SIG-M5 (cell line): ENCODE results near the gene HBA2.
"Not testable (repeated sequence)": the region's sequence is repeated elsewhere in the genome, so short reads cannot be mapped to it uniquely, and the experiment has no call there.

ENCODE experiments used
- DNase-seq: peaks from one replicate; lab custom pipeline; 2025; lab: John Stamatoyannopoulos, UW

Gene HBA2

DNA sequence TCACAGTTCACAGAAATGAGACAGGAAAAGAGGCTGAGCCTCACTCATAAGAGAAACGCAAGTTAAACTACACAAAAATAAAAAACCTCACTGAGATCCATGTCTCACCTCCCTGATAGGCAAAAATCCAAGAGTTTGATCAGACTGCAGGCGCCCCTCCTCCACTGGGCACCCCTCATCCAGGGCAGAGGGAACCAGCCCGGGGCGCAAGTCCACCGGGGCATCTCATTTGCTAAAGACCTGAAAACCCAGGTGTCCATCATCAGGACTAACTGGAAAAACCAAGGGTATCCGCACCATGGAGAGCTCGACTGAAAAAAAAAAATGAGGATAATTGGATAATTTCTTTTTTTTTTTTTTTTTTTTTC lies 17.7 kb upstream of the HBA2 start:
- no peak for DNase-seq

DNA sequence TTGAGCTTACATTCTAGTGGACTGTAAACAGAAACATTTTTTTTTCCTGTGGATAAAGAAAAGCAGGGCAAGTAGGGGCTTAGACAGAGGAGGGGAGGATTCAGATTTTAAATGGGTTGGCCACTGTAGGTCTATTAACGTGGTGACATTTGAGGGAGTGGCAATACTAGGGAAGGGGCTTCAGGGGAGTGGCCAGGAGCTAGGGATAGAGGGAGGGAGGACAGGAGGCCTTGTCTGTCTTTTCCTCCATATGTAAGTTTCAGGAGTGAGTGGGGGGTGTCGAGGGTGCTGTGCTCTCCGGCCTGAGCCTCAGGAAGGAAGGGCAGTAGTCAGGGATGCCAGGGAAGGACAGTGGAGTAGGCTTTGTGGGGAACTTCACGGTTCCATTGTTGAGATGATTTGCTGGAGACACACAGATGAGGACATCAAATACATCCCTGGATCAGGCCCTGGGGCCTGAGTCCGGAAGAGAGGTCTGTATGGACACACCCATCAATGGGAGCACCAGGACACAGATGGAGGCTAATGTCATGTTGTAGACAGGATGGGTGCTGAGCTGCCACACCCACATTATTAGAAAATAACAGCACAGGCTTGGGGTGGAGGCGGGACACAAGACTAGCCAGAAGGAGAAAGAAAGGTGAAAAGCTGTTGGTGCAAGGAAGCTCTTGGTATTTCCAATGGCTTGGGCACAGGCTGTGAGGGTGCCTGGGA lies 13.4 kb upstream of the HBA2 start:
- DNase-seq = no peak

DNA sequence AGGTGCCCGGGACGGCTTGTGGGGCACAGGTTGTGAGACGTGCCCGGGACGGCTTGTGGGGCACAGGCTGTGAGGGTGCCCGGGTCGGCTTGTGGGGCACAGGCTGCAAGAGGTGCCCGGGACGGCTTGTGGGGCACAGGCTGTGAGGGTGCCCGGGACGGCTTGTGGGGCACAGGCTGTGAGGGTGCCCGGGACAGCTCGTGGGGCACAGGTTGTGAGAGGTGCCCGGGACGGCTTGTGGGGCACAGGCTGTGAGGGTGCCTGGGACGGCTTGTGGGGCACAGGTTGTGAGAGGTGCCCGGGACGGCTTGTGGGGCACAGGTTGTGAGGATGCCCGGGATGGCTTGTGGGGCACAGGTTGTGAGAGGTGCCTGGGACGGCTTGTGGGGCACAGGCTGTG lies 12.4 kb upstream of the HBA2 start:
- not testable (repeated sequence) for DNase-seq

DNA sequence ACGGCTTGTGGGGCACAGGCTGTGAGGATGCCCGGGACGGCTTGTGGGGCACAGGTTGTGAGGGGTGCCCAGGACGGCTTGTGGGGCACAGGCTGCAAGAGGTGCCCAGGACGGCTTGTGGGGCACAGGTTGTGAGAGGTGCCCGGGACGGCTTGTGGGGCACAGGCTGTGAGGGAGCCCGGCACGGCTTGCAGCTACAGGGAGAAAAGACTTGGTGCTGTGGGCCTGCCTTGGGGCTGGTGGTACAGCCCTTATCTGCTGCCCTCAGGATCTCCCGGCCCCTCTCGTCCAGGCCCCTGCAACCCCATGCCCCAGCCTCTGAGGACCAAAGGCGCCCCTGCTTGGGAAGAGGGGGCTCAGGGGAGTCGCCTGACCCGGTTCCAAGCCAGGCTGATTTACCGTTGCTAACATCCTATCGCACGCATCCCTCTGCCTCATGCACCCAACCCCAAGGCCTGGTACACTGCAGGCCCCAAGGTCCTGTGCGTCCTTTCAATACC lies 11.9 kb upstream of the HBA2 start:
- DNase-seq = no peak

DNA sequence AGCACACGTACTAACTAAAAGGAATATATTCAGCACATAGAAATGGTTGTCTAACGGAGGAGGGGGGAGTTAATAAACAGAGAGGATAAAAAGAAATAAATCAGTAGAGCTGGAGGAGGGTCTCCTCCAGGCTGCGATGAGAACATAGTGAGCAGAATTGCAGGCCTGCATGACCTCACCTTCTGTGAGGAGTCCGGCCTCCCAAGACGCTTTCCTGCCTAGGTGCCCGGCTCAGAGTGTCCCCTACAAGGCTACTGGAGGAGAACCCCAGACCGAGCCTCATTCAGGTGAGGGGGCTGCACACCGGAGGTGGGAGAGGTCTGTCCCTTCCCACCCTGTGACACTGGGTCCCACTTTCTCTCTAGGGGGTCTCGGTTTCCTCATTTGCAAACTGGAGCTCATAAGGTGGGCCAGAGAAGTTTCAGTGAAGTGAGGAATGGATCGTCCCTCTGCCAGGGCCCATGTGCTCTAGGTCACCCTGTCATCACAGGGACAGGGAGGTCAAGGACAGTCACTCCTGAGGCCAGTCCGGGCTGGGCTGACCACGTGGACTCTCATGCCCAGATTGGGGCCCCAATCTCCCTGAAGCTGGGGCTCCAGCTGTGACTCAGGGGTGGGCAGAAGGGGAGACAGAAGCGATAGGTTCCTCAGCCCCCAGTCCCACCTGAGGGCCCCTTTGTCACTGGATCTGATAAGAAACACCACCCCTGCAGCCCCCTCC lies 10.2 kb upstream of the HBA2 start:
- no peak for DNase-seq

DNA sequence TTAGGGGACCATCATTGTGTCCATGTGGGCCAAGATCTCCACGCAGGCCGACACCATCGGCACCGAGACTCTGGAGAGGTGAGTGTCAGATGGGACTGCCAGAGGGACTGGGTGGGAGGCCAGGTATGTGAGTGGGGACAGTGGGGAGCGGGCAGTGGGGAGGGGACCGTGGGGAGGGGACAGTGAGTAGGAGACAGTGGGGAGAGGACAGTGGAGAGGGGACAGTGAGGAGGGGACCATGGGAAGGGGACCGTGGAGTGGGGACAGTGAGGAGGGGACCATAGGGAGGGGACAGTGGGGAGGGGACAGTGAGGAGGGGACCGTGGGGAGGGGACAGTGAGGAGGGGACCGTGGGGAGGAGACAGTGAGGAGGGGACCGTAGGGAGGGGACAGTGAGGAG lies 9.5 kb upstream of the HBA2 start:
- not testable (repeated sequence) for DNase-seq

DNA sequence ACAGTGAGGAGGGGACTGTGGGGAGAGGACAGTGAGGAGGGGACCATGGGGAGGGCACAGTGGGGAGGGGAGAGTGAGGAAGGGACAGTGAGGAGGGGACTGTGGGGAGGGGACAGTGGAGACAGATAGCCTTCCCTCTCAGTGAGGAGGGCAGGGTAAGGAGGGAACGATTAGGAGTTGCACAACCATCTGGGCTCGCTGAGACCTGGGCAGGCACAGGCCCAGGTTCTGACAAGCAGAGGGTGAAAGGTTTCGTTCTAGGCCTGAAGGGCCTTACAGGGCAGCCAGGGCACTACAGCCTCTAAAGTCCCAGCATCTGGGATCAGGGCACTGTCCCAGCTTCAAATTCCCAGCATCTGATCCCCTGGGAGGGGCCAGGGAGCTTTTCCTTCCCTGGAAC lies 9.0 kb upstream of the HBA2 start:
- DNase-seq = not testable (repeated sequence)

DNA sequence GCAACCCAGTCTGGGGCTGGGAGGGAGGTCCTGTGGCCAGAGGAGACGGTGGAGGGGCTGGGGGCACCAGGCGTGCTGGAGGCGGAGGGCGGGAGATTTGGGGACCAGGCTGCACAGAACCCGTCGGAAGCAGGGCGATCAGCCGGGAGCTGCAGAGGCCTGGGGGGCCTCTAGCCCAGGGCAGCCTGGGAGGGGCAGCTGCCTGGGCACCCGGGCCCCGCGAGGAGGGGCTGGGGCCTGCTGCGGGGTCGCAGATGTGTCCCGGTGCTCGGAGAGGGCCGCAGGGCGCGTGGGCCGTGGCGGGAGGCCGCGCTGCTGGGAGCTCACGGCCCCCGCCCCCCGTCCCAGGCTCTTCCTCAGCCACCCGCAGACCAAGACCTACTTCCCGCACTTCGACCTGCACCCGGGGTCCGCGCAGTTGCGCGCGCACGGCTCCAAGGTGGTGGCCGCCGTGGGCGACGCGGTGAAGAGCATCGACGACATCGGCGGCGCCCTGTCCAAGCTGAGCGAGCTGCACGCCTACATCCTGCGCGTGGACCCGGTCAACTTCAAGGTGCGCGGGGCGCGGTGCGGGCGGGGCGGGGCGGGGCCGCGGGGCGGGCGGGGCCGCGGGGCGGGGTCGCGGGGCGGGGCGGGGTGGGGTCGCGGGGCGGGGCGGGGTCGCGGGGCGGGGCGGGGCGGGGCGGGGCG lies 8.4 kb upstream of the HBA2 start:
- not testable (repeated sequence) for DNase-seq

DNA sequence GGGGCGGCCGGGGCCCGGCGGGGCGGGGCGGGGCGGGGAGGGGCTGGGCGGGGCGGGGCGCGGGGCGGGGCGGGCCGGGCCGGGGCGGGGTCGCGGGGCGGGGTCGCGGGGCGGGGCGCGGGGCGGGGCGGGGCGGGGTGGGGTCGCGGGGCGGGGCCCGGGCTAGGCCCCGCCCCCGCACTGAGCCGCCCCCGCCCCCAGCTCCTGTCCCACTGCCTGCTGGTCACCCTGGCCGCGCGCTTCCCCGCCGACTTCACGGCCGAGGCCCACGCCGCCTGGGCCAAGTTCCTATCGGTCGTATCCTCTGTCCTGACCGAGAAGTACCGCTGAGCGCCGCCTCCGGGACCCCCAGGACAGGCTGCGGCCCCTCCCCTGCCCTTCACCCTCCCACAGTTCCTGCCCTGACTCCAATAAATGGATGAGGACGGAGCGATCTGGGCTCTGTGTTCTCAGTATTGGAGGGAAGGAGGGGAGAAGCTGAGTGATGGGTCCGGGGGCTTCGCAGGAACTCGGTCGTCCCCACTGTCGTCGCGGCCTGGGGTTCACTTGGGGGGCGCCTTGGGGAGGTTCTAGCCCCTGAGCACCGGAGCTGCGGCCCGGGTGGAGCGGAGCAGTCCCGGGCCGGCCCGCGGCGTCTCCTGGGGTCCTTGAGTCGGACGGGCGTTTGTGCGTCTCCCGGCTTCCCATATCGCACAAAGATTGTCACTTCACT lies 7.7 kb upstream of the HBA2 start:
- DNase-seq = no peak

DNA sequence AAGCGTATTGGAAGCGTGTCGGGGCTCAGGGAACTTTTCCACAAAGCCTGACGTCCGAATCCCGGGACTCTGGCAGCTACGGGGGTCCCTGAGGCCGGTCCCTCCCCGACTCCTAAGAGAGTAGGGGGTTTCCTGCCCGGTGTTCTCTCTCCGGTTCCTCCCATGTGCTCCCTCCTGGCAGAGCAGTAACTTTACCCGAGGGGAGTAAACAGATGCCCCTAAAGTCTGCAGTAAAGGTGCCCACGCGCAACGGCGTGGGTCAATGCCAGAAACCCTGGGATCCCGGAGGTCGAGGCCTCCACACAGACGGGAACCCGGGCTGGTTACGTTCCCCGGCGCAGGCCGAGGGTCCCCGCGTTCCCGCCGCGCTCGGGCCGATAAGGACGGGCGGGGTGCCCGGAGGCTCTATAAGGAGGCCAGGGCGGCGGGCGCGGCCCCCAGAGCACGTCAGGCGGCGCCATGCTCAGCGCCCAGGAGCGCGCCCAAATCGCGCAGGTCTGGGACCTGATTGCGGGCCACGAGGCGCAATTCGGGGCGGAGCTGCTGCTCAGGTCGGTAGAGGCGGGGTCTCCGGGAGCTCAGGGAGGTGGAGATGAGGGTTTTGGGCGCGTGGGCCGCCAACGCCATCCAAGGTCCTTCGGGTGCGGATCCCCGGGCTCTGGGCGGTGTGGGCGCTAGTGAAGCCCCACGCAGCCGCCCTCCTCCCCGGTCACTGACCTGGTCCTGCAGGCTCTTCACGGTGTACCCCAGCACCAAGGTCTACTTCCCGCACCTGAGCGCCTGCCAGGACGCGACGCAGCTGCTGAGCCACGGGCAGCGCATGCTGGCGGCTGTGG lies 6.9 kb upstream of the HBA2 start, which contains the start of gene HBM:
Gene HBM (plus strand): TSS at position 440 of the 836 bp plus-strand sequence. CDS start 20 bp downstream, at position 460.
- DNase-seq = no peak

DNA sequence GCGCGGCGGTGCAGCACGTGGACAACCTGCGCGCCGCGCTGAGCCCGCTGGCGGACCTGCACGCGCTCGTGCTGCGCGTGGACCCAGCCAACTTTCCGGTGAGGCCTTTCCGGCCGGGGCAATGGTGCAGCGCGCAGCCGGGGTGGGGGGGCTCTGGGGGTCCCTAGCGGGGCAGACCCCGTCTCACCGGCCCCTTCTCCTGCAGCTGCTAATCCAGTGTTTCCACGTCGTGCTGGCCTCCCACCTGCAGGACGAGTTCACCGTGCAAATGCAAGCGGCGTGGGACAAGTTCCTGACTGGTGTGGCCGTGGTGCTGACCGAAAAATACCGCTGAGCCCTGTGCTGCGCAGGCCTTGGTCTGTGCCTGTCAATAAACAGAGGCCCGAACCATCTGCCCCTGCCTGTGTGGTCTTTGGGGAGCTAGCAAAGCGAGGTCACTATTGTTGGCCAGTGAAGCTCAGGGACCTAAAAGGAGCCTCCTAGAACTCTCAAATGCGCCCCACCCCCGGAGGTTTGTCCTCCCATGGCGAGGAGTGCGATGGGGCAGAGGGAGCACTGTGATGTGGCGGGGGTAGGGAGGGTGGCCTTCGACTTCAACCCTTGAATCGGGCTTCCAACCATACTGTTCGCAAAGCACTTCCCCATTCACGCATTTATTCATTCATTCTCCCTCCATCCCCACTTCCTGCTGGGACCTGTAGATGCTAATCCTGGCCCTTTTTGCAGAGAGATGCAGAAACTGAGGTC lies 6.1 kb upstream of the HBA2 start:
- no peak for DNase-seq

DNA sequence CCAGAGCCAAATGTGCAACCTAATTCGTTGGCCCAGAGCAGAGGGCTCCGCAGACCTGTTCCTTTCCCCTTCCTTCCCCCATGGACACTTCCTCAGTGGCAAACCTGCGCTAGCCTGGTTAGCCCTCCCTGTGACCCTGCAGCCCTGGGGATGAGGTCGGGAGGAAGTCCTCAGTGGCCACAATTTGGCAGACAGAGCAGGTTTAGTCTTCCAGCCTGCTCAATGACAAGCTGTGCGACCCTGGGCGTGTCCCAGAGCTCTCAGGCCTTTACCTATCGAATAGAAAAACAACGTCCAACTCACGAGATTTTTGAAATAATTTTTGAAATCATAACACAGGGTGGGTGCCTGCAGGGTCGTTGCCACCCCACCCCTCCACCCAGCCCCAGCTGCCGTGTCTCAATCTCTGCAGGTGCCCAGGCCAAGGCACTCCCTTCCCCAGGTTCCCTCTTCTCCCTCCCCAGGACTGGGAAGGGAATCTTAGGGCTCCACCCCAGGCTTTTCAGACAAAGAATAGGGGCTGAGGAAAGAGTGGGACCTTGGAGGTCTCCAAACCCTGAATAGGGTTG lies 5.5 kb upstream of the HBA2 start:
- no peak for DNase-seq

DNA sequence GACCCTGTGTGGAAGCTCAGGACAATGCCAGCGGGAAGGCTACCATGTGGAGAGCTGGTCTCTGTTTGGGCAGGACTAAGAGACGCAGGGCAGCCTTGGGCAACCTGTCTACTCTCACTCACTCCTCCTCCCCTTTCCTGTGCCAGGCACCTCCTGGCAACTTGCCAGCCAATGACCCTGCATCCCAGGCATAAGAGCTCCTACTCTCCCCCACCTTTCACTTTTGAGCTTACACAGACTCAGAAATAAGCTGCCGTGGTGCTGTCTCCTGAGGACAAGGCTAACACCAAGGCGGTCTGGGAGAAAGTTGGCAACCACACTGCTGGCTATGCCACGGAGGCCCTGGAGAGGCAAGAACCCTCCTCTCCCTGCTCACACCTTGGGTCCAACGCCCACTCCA lies 4.3 kb upstream of the HBA2 start:
- no peak for DNase-seq

DNA sequence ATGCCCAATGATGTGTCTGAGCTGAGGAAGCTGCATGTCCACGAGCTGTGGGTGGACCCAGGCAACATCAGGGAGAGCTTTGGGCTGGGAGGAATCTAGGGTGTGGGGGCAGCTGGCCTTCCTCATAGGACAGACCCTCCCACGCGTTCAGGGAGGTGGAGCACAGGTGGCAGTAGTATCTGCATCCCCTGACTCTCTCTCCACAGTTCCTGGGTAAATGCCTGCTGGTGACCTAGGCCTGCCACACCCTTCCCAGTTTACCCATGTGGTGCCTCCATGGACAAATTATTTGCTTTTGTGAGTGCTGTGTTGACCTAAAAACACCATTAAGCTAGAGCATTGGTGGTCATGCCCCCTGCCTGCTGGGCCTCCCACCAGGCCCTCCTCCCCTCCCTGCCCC lies 3.7 kb upstream of the HBA2 start:
- no peak for DNase-seq

DNA sequence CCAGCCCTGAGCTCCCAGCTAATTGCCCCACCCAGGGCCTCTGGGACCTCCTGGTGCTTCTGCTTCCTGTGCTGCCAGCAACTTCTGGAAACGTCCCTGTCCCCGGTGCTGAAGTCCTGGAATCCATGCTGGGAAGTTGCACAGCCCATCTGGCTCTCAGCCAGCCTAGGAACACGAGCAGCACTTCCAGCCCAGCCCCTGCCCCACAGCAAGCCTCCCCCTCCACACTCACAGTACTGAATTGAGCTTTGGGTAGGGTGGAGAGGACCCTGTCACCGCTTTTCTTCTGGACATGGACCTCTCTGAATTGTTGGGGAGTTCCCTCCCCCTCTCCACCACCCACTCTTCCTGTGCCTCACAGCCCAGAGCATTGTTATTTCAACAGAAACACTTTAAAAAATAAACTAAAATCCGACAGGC lies 2.6 kb upstream of the HBA2 start:
- not testable (repeated sequence) for DNase-seq

DNA sequence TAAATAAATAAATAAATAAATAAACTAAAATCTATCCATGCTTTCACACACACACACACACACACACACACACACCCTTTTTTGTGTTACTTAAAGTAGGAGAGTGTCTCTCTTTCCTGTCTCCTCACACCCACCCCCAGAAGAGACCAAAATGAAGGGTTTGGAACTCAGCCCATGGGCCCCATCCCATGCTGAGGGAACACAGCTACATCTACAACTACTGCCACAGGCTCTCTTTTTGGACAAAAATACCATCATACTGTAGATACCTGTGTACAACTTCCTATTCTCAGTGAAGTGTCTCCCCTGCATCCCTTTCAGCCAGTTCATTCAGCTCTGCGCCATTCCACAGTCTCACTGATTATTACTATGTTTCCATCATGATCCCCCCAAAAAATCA lies 1.9 kb upstream of the HBA2 start:
- DNase-seq = no peak

DNA sequence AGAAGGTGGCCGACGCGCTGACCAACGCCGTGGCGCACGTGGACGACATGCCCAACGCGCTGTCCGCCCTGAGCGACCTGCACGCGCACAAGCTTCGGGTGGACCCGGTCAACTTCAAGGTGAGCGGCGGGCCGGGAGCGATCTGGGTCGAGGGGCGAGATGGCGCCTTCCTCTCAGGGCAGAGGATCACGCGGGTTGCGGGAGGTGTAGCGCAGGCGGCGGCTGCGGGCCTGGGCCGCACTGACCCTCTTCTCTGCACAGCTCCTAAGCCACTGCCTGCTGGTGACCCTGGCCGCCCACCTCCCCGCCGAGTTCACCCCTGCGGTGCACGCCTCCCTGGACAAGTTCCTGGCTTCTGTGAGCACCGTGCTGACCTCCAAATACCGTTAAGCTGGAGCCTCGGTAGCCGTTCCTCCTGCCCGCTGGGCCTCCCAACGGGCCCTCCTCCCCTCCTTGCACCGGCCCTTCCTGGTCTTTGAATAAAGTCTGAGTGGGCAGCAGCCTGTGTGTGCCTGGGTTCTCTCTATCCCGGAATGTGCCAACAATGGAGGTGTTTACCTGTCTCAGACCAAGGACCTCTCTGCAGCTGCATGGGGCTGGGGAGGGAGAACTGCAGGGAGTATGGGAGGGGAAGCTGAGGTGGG lies 657 bp downstream of the HBA2 start:
- not testable (repeated sequence) for DNase-seq

DNA sequence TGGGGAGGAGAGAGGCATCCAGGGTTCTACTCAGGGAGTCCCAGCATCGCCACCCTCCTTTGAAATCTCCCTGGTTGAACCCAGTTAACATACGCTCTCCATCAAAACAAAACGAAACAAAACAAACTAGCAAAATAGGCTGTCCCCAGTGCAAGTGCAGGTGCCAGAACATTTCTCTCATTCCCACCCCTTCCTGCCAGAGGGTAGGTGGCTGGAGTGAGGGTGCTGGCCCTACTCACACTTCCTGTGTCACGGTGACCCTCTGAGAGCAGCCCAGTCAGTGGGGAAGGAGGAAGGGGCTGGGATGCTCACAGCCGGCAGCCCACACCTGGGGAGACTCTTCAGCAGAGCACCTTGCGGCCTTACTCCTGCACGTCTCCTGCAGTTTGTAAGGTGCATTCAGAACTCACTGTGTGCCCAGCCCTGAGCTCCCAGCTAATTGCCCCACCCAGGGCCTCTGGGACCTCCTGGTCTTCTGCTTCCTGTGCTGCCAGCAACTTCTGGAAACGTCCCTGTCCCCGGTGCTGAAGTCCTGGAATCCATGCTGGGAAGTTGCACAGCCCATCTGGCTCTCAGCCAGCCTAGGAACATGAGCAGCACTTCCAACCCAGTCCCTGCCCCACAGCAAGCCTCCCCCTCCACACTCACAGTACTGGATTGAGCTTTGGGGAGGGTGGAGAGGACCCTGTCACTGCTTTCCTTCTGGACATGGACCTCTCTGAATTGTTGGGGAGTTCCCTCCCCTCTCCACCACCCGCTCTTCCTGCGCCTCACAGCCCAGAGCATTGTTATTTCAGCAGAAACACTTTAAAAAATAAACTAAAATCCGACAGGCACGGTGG lies 1.5 kb downstream of the HBA2 start:
- DNase-seq = not testable (repeated sequence)
